GM21717 (cell line): ENCODE measurements around the gene PACRG.

Experiments
- ATAC-seq: cut with Tn5 transposase; IDR thresholded peaks from one replicate; pipeline ENCODE4 v1.9.1; 2021; ENCODE audit warnings: mild to moderate bottlenecking, moderate library complexity; ENCODE audit not compliant: unreplicated experiment

Gene PACRG

GRCh38 chr6:163260111-163260895 lies 532.5 kb downstream of the PACRG start:
- no peak for ATAC-seq

DNA sequence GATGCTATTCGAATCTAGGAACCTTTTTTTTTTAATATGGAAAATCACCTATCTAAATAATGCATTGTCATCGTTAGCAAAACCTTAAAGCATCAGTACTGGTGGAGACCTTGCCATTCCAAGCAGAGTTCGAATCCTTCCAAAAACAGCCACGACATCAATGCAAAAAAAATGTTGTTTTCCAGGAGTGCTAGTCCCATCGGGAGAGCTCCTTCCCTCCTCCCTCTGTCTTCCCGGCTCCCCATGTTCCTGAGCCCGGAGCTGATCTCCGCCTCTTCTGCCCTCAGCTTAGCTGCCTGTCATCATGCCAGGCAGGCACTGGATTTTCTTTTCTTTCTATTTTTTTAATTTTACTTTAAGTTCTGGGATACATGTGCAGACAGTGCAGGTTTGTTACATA lies 533.1 kb downstream of the PACRG start:
- no peak for ATAC-seq

- ATAC-seq: no peak
Measured at GRCh38 chr6:163261361-163261760, 533.6 kb downstream of the PACRG start.

DNA sequence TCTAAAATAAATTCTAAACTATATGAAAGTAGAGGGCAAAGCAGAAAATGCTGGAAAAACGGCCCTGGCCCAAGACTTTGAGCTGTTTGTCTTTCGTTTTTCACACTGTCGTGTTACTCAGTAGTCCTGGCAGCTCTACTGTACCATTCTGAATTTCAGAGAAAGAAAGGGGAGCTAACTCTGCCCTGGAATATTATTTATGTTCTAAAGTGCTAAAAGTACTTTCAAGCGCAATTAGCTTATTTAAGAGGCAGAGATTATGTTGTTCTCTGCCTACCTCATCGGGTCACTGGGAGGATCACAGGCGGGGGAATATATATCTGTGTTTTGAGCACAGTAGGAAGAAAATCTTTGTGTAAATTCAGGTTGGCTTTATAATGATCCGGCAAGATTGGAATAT lies 534.3 kb downstream of the PACRG start:
- no peak for ATAC-seq

- ATAC-seq: no peak
Measured at GRCh38 chr6:163263196-163263595, 535.4 kb downstream of the PACRG start.

DNA sequence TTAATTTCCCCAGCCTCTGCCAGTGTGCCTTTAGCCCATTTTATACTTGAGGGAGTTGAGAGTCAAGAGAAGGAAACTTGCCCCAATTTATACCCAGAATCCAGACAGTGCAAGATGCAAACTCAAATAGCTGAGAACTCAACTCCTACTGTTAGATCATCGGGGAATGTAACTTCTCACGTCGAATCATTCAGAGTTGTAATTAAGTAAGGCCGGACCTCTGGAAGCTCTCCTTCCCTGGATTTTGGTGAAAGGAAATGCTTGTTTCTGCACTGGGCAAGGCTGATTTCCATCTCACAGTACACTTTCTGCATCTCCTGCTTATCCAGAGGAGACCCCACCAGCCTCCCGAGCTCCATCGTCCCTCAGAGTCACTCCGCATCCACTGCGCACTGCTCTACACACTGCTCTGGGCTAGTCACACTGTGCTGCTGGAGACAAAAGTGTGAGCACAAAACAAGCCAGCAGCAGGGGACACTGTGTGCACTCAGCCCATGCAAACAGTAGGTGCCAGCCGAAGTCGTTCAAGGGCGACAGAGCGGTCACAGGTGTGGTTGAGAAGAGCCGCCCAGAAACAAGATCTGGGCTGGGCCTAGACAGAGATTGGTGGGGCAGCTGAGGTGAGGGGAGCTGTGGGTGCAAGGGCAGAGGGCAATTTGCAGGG lies 536.4 kb downstream of the PACRG start:
- ATAC-seq: no peak

GRCh38 chr6:163264662-163265035 lies 536.9 kb downstream of the PACRG start:
- no peak for ATAC-seq

- no peak for ATAC-seq
Measured at GRCh38 chr6:163281634-163282033, 553.9 kb downstream of the PACRG start.

DNA sequence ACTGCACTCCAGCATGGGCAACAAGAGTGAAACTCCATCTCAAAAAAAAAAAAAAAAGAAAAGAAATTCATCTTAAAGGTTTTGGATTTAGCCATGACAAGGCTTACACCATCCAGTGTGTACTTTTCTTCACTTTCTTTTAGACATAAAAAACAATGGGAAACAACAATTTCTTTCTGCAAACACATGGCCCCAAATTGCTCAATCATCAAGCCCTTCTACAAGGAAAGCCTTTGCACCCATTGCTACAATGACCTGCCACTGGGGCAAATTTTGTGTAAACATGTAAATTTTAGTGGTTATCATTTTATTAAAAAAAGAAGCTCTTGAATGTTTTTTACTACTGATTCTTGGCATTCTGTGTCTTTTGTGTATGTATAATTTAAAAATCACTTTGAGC lies 554.9 kb downstream of the PACRG start:
- ATAC-seq: no peak

- no peak for ATAC-seq
Measured at GRCh38 chr6:163284151-163284550, 556.4 kb downstream of the PACRG start.

- no peak for ATAC-seq
Measured at GRCh38 chr6:163285691-163286090, 557.9 kb downstream of the PACRG start.

DNA sequence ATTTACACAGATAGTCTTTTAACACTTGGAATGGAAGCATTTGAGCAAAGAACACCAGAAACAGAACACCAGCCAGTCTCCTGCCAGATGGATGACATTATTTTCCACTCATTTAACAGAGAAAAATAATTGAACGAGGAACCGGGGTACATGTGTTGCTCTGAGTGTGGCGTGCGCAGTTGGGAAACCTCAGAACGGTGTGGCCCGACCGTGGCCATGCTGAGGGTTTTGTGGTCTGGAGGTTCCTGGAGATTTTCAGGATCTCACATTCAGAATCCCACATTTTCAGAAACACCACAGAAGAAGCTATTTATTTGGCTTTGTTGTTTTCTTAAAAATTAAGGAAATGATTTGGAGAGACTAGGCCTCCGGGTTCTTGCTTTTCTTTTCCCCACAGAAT lies 559.9 kb downstream of the PACRG start:
- ATAC-seq: no peak

- ATAC-seq: no peak
Measured at GRCh38 chr6:163288066-163288465, 560.3 kb downstream of the PACRG start.

DNA sequence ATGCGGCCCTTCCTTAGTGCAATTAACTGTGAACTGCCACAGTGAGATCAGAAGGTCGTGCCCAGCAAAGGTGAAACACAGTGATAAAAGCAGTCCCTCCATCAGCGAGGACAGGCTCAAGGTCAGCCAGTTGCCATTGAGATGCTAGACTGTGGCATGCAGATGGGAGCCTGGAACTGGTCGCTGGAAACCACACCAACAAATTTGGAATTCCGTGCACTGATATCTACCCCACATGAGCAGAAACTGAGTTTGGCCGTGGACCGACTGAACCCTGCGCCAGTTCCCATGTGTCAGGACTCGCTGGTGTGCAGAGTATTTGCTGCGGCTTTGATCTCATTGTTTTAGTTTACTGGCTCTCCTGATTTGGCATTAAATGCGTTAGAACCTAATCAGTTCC lies 561.1 kb downstream of the PACRG start:
- no peak for ATAC-seq

DNA sequence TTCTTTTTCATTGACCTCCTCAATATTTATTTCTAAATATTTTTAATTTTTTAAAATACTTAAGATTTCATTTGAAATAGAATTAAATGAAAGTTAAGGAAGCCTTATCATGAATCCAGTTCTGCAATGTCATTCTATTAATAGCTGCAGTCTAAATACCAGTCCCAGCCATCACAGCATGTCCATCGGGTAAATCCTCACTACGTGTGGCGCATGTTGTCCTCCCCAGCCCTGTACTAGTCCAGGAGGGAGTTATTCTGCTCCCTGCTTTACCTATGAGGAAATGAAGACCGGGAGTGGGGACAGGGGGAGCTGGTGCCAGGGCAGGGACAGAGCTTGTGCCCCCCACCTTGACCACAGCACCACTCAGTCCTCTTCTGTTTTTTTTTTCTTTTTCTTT lies 561.7 kb downstream of the PACRG start:
- ATAC-seq: no peak

- no peak for ATAC-seq
Measured at GRCh38 chr6:163290545-163291274, 562.9 kb downstream of the PACRG start.

DNA sequence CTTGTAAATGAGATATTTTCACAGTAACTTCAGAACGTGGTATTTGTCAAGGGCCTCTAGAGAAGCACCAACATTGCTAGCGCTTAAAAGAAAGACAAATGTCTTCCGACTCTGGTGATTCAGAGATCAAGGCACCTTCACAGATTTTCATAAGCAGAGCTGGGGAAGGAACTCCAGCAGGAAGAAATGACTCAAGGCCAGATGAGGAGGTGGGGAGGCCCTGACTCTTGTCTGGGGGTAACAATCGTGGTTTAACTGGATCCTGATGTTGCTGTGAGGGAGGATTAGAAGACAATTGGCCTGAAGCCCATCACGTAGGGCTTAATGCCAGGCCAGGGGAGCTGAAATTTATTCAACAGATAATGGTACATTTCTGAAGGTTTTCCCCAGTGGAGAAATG lies 563.8 kb downstream of the PACRG start:
- no peak for ATAC-seq

DNA sequence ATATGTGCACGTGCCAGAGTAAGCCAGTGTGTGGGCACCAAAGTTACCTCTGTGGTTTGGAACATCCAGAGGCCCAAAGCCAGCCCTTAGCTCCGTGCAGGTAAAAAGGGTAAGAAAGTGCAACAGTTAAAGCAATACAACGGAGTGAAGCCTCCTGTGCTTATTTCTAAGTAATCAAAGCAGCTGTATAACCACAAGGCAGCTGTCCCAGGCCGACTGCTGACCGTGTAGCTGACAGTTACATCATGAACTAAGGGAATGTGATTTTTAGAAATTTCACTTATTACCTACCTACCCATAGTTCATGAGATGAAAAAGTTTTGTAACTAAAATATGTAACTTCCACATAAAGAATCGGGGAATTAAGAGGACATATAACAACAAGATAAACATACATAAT lies 565.5 kb downstream of the PACRG start:
- ATAC-seq: no peak

DNA sequence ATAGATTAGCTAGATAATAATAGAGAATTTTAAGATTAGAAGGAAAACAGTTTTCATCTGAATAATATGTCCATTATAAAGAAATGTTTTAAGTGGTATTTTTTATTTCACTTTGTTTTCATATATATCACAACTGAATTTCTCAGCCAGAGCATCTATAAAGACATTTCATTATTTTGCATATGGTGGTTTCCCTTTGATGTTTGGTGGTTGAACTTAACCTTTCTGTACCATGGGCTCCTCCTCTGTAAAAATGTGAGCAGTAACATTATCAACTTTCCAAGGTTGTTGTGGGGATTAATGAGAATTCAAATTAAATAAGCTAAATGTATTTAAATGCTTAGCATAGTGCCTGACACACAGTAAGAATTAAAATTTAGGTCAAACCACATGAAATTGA lies 567.0 kb downstream of the PACRG start:
- no peak for ATAC-seq

DNA sequence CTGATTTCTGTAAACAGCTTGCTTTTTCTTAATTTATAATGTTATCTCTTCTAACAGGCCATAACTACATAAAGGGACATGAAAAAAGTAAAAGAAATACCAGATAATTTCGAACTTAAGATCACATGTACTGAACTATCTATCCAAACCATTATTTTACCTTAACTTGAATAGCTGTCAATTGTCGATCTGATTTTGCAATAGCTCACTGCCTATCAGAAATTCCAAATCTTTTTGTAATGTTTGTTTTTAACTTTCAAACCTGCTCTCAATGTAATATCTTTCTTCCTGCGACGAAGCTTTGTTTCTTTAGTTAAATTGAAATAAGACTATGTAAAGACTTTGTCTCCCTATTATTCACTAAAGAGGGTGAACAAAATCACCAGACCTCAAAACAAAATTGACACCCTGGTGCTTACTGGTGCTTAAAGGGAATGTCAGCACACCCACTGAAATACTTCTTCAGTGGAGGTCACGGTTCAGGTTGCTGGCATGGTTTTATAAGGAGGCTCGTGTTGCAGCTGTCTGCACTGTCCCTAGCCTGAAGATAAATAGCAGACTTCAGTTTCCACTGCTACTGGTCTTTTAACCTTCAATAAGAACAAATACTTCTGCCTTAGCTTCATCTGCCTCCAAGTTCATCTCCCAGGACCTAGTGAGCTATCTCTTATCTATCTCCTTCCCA lies 569.2 kb downstream of the PACRG start:
- no peak for ATAC-seq

- no peak for ATAC-seq
Measured at GRCh38 chr6:163298079-163298830, 570.5 kb downstream of the PACRG start.
